GM23248 (cell line): ENCODE data around the gene SHROOM1.

ENCODE experiments used
- EZH2 ChIP-seq: fragments of 200-600 bp; sonication (generic); IDR thresholded peaks from 2 replicates; pipeline ENCODE4 v1.6.1; 2018; ENCODE audit warnings: antibody characterized with exemption, mild to moderate bottlenecking; ENCODE audit not compliant: insufficient read depth, poor library complexity, severe bottlenecking
- EZH2phosphoT487 ChIP-seq: fragments of 200-600 bp; sonication (generic); IDR thresholded peaks from 2 replicates; pipeline ENCODE4 v1.6.1; 2018; ENCODE audit warnings: antibody characterized with exemption, moderate library complexity, mild to moderate bottlenecking, low read depth; ENCODE audit not compliant: insufficient read depth

- no peak for TF ChIP-seq EZH2
- no peak for TF ChIP-seq EZH2phosphoT487
Observed at GRCh38 chr5:132867046-132867451, 36.6 kb upstream of the SHROOM1 start.
